Fibroblast of mammary gland (primary cell): ENCODE measurements around the gene KLHDC10.

Source experiments
- DNase-seq: peaks from one replicate; pipeline ENCODE4 v3.0.0-alpha.2; 2010; ENCODE audit warnings: low read depth
- H3K4me3 ChIP-seq: 2 replicates; pipeline ENCODE4 v1.5.1; 2011; ENCODE audit warnings: low read depth, mild to moderate bottlenecking, low read length, moderate library complexity; ENCODE audit not compliant: control insufficient read depth
- TF ChIP-seq, protein P1 (sequence below): conservative IDR thresholded peaks from 2 replicates; pipeline ENCODE4 v1.5.1; 2011; ENCODE audit warnings: low read depth, low read length, inconsistent platforms; ENCODE audit not compliant: control insufficient read depth, insufficient read depth

The KLHDC10 gene

DNA sequence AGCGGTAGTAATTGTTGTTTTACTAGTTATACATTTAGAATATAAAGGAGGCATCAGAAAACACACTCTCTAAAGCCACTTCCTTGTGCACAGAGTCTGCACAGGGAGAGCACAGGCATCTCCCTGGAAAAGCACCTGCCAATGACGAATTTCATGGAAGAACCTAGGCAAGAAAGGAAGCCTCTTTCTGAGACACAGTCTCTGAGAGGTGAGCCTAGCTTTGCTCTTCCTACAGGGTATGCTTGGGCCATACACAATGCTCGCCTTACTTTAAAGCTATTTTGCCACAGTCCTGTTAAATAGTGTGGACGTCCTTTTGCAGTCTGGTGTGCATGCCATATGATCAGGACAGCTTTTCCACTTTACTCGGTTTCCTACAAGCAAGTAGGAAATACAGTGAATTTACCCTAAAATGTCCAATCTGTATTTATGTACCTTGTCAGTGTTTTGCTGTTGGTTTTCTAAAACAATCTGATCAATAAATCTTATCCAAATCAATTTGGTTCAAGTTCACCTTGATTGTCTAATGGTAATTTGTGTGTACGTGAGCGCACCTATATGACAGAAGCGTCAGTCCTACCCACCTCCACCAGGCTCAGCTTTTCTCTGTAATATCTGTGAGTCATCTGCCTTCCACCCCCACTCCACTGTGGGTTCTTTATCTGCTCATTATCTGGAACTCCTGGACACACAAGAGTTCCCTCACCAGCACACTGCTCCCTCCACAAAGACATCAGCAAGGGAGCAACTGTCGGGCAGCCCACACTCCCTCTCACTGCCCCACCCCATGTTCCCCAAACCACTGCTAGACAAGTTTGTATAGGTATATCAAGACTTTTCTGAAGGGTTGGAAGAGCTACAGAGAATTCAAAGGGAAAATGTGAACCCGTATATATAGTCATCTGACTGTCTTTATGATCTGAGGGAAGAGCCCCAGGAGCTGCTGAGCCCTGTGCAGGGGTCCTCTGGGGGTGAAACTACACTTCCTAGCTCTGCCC, 65.2 kb downstream of the KLHDC10 start:
- peak; percentile 12 for DNase-seq
- no peak overlapping the region for H3K4me3 ChIP-seq
- TF ChIP-seq, protein P1, sequence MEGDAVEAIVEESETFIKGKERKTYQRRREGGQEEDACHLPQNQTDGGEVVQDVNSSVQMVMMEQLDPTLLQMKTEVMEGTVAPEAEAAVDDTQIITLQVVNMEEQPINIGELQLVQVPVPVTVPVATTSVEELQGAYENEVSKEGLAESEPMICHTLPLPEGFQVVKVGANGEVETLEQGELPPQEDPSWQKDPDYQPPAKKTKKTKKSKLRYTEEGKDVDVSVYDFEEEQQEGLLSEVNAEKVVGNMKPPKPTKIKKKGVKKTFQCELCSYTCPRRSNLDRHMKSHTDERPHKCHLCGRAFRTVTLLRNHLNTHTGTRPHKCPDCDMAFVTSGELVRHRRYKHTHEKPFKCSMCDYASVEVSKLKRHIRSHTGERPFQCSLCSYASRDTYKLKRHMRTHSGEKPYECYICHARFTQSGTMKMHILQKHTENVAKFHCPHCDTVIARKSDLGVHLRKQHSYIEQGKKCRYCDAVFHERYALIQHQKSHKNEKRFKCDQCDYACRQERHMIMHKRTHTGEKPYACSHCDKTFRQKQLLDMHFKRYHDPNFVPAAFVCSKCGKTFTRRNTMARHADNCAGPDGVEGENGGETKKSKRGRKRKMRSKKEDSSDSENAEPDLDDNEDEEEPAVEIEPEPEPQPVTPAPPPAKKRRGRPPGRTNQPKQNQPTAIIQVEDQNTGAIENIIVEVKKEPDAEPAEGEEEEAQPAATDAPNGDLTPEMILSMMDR = no peak

DNA sequence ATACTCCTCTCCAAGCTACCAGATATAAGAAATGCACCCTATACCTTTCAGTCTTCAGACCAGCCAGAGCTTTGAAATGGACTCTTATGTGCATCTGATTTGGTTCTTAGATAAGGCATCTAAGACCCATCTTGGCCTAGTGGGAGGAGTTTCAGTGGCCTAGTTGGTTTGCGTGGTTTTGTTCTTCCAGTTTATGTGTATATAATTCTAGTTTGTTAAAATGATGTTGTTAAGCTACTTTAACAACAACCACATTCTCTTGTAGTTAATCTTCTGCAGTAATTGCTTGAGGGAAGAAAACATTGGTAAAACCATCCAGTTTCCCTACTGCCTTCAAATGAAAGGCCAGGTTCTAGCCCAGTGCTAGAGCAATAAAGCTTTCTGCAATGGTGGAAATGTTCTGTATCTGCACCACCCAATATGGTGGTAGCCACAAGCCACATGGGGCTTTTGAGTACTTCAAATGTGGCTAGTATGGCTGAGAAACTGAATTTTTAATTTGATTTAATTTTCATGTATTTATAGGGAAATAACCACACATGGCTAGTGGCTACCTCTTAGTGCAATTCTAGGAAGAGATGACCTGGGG, 66.3 kb downstream of the KLHDC10 start:
- TF ChIP-seq, protein P1 = no peak
- no peak for DNase-seq

DNA sequence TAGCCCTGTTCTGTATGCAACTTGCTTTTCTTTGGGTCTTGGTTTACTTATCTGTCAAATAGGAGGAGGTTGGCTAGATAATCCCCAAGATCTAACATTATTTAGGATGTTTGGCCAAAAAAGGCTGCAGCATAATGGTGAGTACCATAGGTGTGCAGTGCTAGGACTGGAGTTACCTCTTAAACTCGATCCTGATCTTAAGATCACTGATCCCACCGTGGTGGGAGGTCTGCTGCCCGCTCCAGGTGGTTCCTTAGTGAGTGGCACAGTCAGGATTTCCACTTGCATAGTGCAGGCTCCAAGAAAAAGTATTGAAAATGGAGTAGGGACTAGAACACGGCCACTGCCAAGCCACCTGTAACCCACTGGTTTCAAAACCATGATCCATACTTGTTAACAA, 66.9 kb downstream of the KLHDC10 start:
- TF ChIP-seq, protein P1 = no peak
- no peak overlapping the region for H3K4me3 ChIP-seq
- no peak for DNase-seq

More for the DNA sequence above, 66.3 kb downstream of the KLHDC10 start:
- no peak overlapping the region for H3K4me3 ChIP-seq

DNA sequence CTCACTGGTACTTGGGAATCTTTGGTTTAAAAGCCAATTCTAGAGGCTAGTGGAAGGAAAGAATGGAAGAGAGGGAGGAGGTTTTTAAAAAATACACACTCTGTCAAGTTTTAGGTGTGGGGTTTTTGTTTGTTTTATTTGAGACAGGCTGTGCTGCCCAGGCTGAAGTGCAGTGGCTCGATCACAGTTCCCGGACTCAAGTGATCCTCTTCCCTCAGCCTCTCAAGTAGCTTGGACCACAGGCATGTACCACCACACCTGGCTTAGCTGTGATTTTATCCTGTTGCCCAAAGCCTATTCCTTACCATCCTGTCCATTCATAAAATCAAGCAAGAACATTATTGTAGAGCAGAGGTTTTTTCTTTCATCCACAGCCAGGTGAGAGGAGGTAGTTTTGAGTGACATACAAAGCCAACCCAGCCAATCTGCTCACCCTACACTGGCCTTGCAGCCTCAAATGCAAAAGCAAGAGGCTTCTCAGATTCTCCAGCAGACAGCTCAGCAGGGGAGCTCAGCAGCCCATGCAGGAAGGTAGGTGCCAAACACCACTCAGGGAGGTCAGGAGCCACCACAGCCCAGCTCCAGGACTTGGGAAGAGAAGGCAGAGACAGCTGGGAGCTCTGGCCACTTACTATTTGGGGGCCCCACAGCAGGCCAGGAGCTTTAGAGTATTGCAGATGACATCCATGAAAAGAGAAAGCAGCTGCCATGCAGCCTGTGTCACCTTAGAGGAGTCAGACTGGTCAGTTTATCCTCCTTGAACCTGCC, 69.0 kb downstream of the KLHDC10 start:
- TF ChIP-seq, protein P1 = no peak

DNA sequence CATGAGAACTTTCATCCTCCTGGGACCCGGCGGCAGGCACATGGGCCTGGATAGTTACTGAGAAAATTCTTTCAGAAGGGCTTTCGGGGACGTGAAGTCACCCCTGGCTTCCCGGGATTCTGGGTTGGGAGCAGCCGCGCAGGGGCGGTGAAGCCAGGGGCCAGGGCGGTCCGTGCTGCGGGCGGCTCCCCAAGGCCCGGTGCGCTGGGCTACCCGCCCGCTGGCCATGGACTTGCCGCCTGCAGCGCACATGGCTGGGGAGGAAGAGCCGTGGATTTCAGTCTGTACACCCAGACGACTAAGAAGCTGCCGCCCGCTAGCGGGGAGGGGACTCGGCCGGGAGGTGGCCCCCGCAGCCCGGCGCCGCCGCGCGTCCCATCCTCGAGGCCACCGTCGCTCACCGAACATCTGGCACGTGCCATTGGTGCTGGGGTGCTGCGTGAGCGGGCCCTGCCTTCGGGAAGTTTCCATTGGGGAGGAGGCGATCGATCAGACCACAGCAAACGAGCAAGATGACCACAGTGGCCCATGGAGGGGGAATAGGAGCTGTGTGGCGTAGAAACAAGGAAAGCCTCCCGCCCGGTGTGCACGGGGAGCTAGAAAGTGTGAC, 70.3 kb downstream of the KLHDC10 start:
- H3K4me3 ChIP-seq = peak overlapping the region; percentile 49
- TF ChIP-seq, protein P1 = no peak
- no peak for DNase-seq

More for the DNA sequence above, 69.0 kb downstream of the KLHDC10 start:
- no peak for DNase-seq
- no peak overlapping the region for H3K4me3 ChIP-seq
